Activated T-helper 2 cell treated with anti-CD3 and anti-CD28 coated beads, Interferon-gamma antibody, Interleukin-2, Interleukin-4, amounts not matched to agents 10 μg/mL and 5 μg/mL and 100 μg/mL, durations not matched to agents 14 hours and 24 hours and 36 hours (primary cell): ENCODE data around the gene DEF6. TPM values are rescaled to one million over a fixed set of nuclear protein-coding genes. Genes with fewer than 3 reads are reported as not detected.

ENCODE experiments used
- DNase-seq: peaks from one replicate; pipeline ENCODE4 v3.0.0; 2021; ENCODE audit warnings: low spot score
- H3K27ac Mint-ChIP-seq: one replicate; pipeline ENCODE4 v1.8.0; 2021; ENCODE audit warnings: mixed read lengths
- H3K27me3 Mint-ChIP-seq: one replicate; pipeline ENCODE4 v1.8.0; 2021; ENCODE audit warnings: low read depth, mixed read lengths
- H3K36me3 Mint-ChIP-seq: one replicate; pipeline ENCODE4 v1.8.0; 2021; ENCODE audit warnings: low read depth, mixed read lengths
- H3K4me1 Mint-ChIP-seq: one replicate; pipeline ENCODE4 v1.8.0; 2021; ENCODE audit warnings: low read depth, mixed read lengths
- H3K4me3 Mint-ChIP-seq: one replicate; pipeline ENCODE4 v1.8.0; 2021; ENCODE audit warnings: low read depth, mild to moderate bottlenecking, moderate library complexity, mixed read lengths
- H3K9me3 Mint-ChIP-seq: one replicate; pipeline ENCODE4 v1.8.0; 2021; ENCODE audit warnings: mixed read lengths
- intact Hi-C: fragments of 100-400 bp; cut with micrococcal nuclease; formaldehyde crosslinking; loops from one replicate; pipeline ENCODE4 v1.15.1; 2023
- total RNA-seq: library from RNA; stranded (reverse); gene quantifications from 2 replicates; pipeline ENCODE4 v1.2.3, GENCODE V29; 2022

The DEF6 gene
- total RNA-seq, 1 donor from 2014 or later = 120 TPM

- Mint-ChIP-seq H3K4me1 (peaks cover 4% of the 10 kb centered on the region), H3K9me3 (no peaks in the 10 kb centered on the region), H3K36me3 (peaks cover 61% of the 10 kb centered on the region), H3K27me3 (no peaks in the 10 kb centered on the region), H3K4me3 (no peak overlapping the region), H3K27ac (no peak overlapping the region)
- DNase-seq = no peak
- intact Hi-C loops = no loop called here
Observed at GRCh38 chr6:35291491-35291890, 6.1 kb upstream of the DEF6 start.

DNA sequence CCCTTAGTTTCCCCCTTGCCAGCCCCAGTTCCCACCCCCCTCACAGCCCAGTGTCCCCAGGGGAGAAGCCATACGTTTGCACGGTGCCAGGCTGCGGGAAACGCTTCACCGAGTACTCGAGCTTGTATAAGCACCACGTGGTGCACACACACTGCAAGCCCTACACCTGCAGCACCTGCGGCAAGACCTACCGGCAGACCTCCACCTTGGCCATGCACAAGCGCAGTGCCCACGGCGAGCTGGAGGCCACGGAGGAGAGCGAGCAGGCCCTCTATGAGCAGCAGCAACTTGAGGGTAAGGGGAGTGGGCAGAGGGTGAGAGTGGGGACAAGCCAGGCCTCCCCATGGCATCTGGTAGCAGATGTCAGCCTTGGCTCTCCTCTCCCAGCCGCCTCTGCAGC is 5.1 kb upstream of the DEF6 start:
- no peaks in the 10 kb centered on the region for H3K27me3 Mint-ChIP-seq
- H3K27ac Mint-ChIP-seq = no peak overlapping the region
- H3K4me3 Mint-ChIP-seq = no peak overlapping the region
- intact Hi-C loops = no loop called here
- H3K9me3 Mint-ChIP-seq = no peaks in the 10 kb centered on the region
- no peak for DNase-seq
- peaks cover 55% of the 10 kb centered on the region for H3K36me3 Mint-ChIP-seq
- H3K4me1 Mint-ChIP-seq = peaks cover 8% of the 10 kb centered on the region

GRCh38 chr6:35293681-35294080 is 3.9 kb upstream of the DEF6 start:
- Mint-ChIP-seq H3K9me3 (no peaks in the 10 kb centered on the region), H3K4me3 (no peak overlapping the region), H3K27ac (no peak overlapping the region), H3K27me3 (no peaks in the 10 kb centered on the region), H3K4me1 (peaks cover 10% of the 10 kb centered on the region), H3K36me3 (peaks cover 56% of the 10 kb centered on the region)
- no peak for DNase-seq
- intact Hi-C loops = no loop called here

- DNase-seq = no peak
- intact Hi-C loops = no loop called here
- H3K27me3 Mint-ChIP-seq = no peaks in the 10 kb centered on the region
- H3K4me1 Mint-ChIP-seq = peaks cover 16% of the 10 kb centered on the region
- H3K4me3 Mint-ChIP-seq = no peak overlapping the region
- H3K36me3 Mint-ChIP-seq = peaks cover 58% of the 10 kb centered on the region
- H3K27ac Mint-ChIP-seq = no peak overlapping the region
- no peaks in the 10 kb centered on the region for H3K9me3 Mint-ChIP-seq
Observed at GRCh38 chr6:35294308-35294945, 3.2 kb upstream of the DEF6 start.

DNA sequence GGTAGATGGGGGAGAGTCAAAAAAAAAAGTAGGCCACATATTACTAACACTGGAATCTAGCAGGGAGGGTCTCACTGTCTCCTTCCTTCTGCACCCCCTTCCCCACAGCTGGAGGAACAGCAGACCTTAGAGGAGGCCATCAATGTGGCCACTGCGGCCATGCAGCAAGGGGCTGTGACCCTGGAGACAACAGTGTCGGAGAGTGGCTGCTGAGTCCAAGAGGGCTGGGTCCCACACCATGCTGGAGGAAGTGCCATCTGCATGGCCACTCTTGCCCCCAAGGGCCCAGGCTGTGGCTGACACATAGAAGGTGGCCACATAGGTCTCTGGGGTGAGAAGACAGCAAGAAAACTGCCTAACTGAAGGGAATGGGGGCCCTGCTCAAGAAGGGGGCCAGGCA is 2.6 kb upstream of the DEF6 start:
- H3K27me3 Mint-ChIP-seq = no peaks in the 10 kb centered on the region
- H3K9me3 Mint-ChIP-seq = no peaks in the 10 kb centered on the region
- H3K27ac Mint-ChIP-seq = no peak overlapping the region
- no peak for DNase-seq
- intact Hi-C loops = no loop called here
- peaks cover 21% of the 10 kb centered on the region for H3K4me1 Mint-ChIP-seq
- no peak overlapping the region for H3K4me3 Mint-ChIP-seq
- H3K36me3 Mint-ChIP-seq = peaks cover 60% of the 10 kb centered on the region

DNA sequence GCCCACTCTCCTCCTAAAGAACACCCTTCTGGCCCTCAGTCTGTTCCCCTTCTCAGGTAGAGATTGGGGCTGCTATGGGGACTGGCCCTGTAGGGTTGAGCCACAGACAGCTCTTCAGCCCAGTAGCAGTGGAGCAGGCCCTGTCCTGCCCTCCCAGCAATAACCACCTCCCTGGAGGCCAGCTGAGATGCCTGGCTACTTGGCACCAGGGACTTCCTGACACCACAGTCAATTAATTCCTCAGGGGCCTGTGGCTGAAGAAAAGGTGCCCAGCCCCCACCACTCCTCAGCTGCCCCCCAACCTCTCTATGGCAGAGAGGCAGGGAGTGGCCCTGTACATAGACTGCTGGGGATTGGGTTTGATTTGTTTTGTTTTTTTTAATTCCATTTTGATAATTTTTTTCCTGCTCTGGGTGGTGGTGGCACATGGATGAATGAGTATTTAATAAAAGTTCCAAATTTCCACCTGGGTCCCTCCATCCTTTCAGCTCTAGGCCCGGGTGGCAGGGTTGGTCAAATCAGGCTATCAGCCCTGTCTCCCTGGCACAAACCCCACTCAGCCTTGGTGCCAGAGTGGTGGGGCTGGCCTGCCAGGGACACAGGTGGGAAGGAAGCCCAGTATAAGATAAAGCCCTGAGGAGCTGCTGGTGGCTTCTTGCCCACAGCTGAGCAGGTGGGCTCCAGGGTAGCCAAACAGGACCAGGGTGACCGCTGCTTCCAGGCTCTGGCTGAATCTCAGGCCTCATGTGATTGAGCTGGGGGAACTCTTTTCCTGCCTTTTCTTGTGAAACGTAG is 1.9 kb upstream of the DEF6 start:
- no peak for DNase-seq
- Mint-ChIP-seq H3K36me3 (peaks cover 61% of the 10 kb centered on the region), H3K4me3 (no peak overlapping the region), H3K27me3 (no peaks in the 10 kb centered on the region), H3K27ac (no peak overlapping the region), H3K4me1 (peaks cover 28% of the 10 kb centered on the region), H3K9me3 (no peaks in the 10 kb centered on the region)
- intact Hi-C loops = no loop called here

- intact Hi-C loops = loop anchor here (1.0 kb wide), 3 partner anchors 30 to 152 kb away; partner anchors contain the start of gene PPARD
- DNase-seq = no peak
- no peaks in the 10 kb centered on the region for H3K27me3 Mint-ChIP-seq
- peak overlapping the region; percentile 79 for H3K4me3 Mint-ChIP-seq
- peaks cover 36% of the 10 kb centered on the region for H3K4me1 Mint-ChIP-seq
- H3K9me3 Mint-ChIP-seq = no peaks in the 10 kb centered on the region
- H3K36me3 Mint-ChIP-seq = peaks cover 56% of the 10 kb centered on the region
- H3K27ac Mint-ChIP-seq = peak overlapping the region; percentile 87
Observed at GRCh38 chr6:35296931-35297600, 552 bp upstream of the DEF6 start.

GRCh38 chr6:35298625-35299140 is 1.1 kb downstream of the DEF6 start:
- DNase-seq = no peak
- peak overlapping the region; percentile 87 for H3K27ac Mint-ChIP-seq
- H3K27me3 Mint-ChIP-seq = no peaks in the 10 kb centered on the region
- H3K4me1 Mint-ChIP-seq = peaks cover 45% of the 10 kb centered on the region
- H3K9me3 Mint-ChIP-seq = no peaks in the 10 kb centered on the region
- H3K36me3 Mint-ChIP-seq = peaks cover 57% of the 10 kb centered on the region
- H3K4me3 Mint-ChIP-seq = peak overlapping the region; percentile 79
- intact Hi-C loops = no loop called here

GRCh38 chr6:35299674-35300073 is 2.1 kb downstream of the DEF6 start:
- peak overlapping the region; percentile 90 for H3K27ac Mint-ChIP-seq
- H3K36me3 Mint-ChIP-seq = peaks cover 59% of the 10 kb centered on the region
- H3K4me1 Mint-ChIP-seq = peaks cover 49% of the 10 kb centered on the region
- no peaks in the 10 kb centered on the region for H3K9me3 Mint-ChIP-seq
- H3K4me3 Mint-ChIP-seq = peak overlapping the region; percentile 79
- no peak for DNase-seq
- H3K27me3 Mint-ChIP-seq = no peaks in the 10 kb centered on the region
- intact Hi-C loops = loop anchor here (5.0 kb wide), 1 partner anchor 433 kb away; no protein-coding TSS in a partner anchor

- DNase-seq = no peak
- H3K27ac Mint-ChIP-seq = peak overlapping the region; percentile 90
- no peaks in the 10 kb centered on the region for H3K27me3 Mint-ChIP-seq
- peaks cover 50% of the 10 kb centered on the region for H3K4me1 Mint-ChIP-seq
- H3K9me3 Mint-ChIP-seq = no peaks in the 10 kb centered on the region
- intact Hi-C loops = loop anchor here (5.0 kb wide), 1 partner anchor 431 kb away; no protein-coding TSS in a partner anchor
- peaks cover 48% of the 10 kb centered on the region for H3K36me3 Mint-ChIP-seq
- H3K4me3 Mint-ChIP-seq = peak overlapping the region; percentile 79
Observed at GRCh38 chr6:35300848-35301247, 3.2 kb downstream of the DEF6 start.

DNA sequence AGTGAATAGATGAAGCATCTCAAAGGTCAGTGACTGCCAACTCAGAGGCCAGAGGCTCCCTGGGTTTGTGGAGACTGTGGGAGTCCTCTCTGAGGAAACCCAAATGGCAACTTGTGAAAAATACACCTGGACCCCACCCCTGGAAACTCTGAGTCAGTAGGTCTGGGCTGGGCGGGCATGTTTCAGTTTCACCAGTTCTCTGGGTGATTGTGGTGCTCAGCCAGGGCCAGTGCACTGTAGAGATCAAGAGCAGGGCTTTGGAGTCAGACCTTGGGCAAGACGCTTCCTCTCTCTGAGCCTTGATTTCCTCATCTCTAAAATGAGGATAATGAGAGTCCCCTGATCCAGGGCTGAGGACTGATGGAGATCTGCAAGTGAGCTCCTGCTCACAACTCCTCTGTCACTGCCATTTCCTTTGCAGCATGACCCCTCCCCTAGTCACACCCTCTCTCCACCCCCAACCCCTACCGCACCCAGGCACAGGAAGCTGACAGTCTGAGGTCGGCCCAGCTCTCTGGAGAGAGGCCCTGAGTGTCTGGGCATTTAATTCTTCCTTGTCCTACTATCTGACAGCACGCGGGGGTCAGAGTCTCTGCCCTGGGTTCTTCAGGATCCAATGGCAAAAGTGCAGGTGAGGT is 5.1 kb downstream of the DEF6 start:
- H3K27ac Mint-ChIP-seq = peak overlapping the region; percentile 90
- H3K4me3 Mint-ChIP-seq = peak overlapping the region; percentile 84
- DNase-seq = peak; percentile 88
- H3K4me1 Mint-ChIP-seq = peaks cover 54% of the 10 kb centered on the region
- intact Hi-C loops = loop anchor here (1.0 to 5.0 kb wide), 7 partner anchors 9 to 430 kb away; partner anchors contain the start of genes FANCE, PPARD and RPL10A
- no peaks in the 10 kb centered on the region for H3K9me3 Mint-ChIP-seq
- no peaks in the 10 kb centered on the region for H3K27me3 Mint-ChIP-seq
- H3K36me3 Mint-ChIP-seq = peaks cover 56% of the 10 kb centered on the region

DNA sequence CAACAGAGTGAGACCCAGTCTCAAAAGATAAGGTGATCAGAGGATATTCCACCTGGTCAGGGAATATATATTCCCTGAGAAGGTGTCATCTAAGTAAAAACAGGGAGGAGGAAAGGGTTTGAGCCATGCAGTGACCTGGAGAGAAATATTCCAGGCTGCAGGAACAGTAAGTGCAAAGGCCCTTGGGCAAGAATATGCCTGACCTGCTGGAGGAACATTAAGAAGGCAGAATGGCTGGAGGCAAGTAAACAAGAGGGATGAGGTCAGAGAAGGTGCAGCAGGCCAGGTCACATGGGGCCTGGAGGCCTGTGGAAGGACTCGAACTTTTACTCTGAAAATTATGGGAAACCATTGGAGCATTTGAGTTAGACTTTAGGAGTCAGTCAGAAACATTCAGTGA is 6.7 kb downstream of the DEF6 start:
- peak overlapping the region; percentile 90 for H3K27ac Mint-ChIP-seq
- intact Hi-C loops = loop anchor here (5.0 kb wide), 1 partner anchor 428 kb away; no protein-coding TSS in a partner anchor
- no peaks in the 10 kb centered on the region for H3K9me3 Mint-ChIP-seq
- H3K27me3 Mint-ChIP-seq = no peaks in the 10 kb centered on the region
- H3K4me3 Mint-ChIP-seq = peak overlapping the region; percentile 84
- DNase-seq = no peak
- H3K4me1 Mint-ChIP-seq = peaks cover 59% of the 10 kb centered on the region
- H3K36me3 Mint-ChIP-seq = peaks cover 61% of the 10 kb centered on the region
